HepG2 (cell line): ENCODE data around the gene EIF5. TPM values are rescaled to one million over a fixed set of nuclear protein-coding genes. Genes with fewer than 3 reads are reported as not detected.

Experiments used
- CBX2 ChIP-seq, 2 experiments: fragments of 200-600 bp in 1 of 2; sonication (generic); formaldehyde crosslinking in 1 of 2; IDR thresholded peaks; 2 replicates each; pipeline versions ENCODE4 v1.7.0 to v1.8.1; 2018 to 2022; ENCODE audit warnings: low read depth in 2 of 2, low read length in 1 of 2, mild to moderate bottlenecking in 1 of 2, missing genetic modification reagents in 1 of 2
- CCDC6 ChIP-seq: sonication (generic); formaldehyde crosslinking; IDR thresholded peaks from 2 replicates; pipeline ENCODE4 v1.8.1; 2022; ENCODE audit warnings: mild to moderate bottlenecking, missing genetic modification reagents, moderate library complexity
- MEIS1 ChIP-seq: sonication (generic); formaldehyde crosslinking; IDR thresholded peaks from 2 replicates; pipeline ENCODE4 v1.9.0; 2021; ENCODE audit warnings: mild to moderate bottlenecking, missing genetic modification reagents, moderate library complexity, borderline replicate concordance
- NBN ChIP-seq: fragments of 450-650 bp; conservative IDR thresholded peaks from 2 replicates; pipeline ENCODE4 v1.6.1; 2017
- RAD51 ChIP-seq: fragments of 450-650 bp; IDR thresholded peaks from 2 replicates; pipeline ENCODE4 v1.6.1; 2016; ENCODE audit warnings: borderline replicate concordance
- ZBTB38 ChIP-seq: sonication (generic); formaldehyde crosslinking; IDR thresholded peaks from 2 replicates; pipeline ENCODE4 v1.5.1; 2020; ENCODE audit warnings: mild to moderate bottlenecking, missing genetic modification reagents
- ZNF124 ChIP-seq: sonication (generic); formaldehyde crosslinking; IDR thresholded peaks from 2 replicates; pipeline ENCODE4 v1.4.0; 2020; ENCODE audit warnings: missing genetic modification reagents
- ZNF383 ChIP-seq: sonication (generic); formaldehyde crosslinking; IDR thresholded peaks from 2 replicates; pipeline ENCODE4 v1.4.0; 2020; ENCODE audit warnings: missing genetic modification reagents, mild to moderate bottlenecking, borderline replicate concordance
- polyA plus RNA-seq, 8 experiments: library from polyadenylated mRNA; depleted of rRNA in 3 of 8; stranded (reverse) in 7 of 8; unstranded in 1 of 8; fragments of >200 nt; fragmentation: Illumina TruSeq in 4 of 8; extraction: Trizol in 4 of 8; gene quantifications; 2 replicates each; pipeline versions ENCODE4 v1.2.1 to v1.2.3, GENCODE V29; 2011 to 2016; ENCODE audit warnings: low read depth in 4 of 8, missing spikeins in 1 of 8, mixed read lengths in 1 of 8; ENCODE audit not compliant: insufficient read depth in 1 of 8
- total RNA-seq, 5 experiments: library from RNA; depleted of rRNA; stranded (reverse); fragments of >200 nt; fragmentation: Illumina TruSeq; extraction: Trizol; gene quantifications; 2 replicates each; pipeline ENCODE4 v1.2.3, GENCODE V29; 2016; ENCODE audit warnings: low read depth in 1 of 5
- TF ChIP-seq, protein P1 (sequence below): IDR thresholded peaks from 2 replicates; pipeline ENCODE4 v1.6.1; 2016; ENCODE audit warnings: low read depth, borderline replicate concordance
- TF ChIP-seq, protein P2 (sequence below): sonication (generic); formaldehyde crosslinking; IDR thresholded peaks from 2 replicates; pipeline ENCODE4 v1.8.1; 2023; ENCODE audit warnings: mild to moderate bottlenecking, missing genetic modification reagents
- TF ChIP-seq, protein P3 (sequence below): sonication (generic); formaldehyde crosslinking; IDR thresholded peaks from 2 replicates; pipeline ENCODE4 v1.4.0; 2020; ENCODE audit warnings: missing genetic modification reagents, borderline replicate concordance
- TF ChIP-seq, protein P4 (sequence below): sonication (generic); formaldehyde crosslinking; IDR thresholded peaks from 2 replicates; pipeline ENCODE4 v1.5.0; 2020; ENCODE audit warnings: missing genetic modification reagents, mild to moderate bottlenecking, borderline replicate concordance
- TF ChIP-seq, protein P5 (sequence below): IDR thresholded peaks from 2 replicates; pipeline ENCODE4 v1.6.1; 2016; ENCODE audit warnings: low read depth, missing genetic modification reagents, missing compliant biosample characterization
- TF ChIP-seq, protein P6 (sequence below): fragments of 450-650 bp; IDR thresholded peaks from 2 replicates; pipeline ENCODE4 v1.6.1; 2017; ENCODE audit warnings: mild to moderate bottlenecking

EIF5 gene
- total and polyA plus RNA-seq, 2 of the 13 experiments (the other 11 are each of a cell fraction or from before 2014, with no cell fraction given), result 189 to 281 TPM

DNA sequence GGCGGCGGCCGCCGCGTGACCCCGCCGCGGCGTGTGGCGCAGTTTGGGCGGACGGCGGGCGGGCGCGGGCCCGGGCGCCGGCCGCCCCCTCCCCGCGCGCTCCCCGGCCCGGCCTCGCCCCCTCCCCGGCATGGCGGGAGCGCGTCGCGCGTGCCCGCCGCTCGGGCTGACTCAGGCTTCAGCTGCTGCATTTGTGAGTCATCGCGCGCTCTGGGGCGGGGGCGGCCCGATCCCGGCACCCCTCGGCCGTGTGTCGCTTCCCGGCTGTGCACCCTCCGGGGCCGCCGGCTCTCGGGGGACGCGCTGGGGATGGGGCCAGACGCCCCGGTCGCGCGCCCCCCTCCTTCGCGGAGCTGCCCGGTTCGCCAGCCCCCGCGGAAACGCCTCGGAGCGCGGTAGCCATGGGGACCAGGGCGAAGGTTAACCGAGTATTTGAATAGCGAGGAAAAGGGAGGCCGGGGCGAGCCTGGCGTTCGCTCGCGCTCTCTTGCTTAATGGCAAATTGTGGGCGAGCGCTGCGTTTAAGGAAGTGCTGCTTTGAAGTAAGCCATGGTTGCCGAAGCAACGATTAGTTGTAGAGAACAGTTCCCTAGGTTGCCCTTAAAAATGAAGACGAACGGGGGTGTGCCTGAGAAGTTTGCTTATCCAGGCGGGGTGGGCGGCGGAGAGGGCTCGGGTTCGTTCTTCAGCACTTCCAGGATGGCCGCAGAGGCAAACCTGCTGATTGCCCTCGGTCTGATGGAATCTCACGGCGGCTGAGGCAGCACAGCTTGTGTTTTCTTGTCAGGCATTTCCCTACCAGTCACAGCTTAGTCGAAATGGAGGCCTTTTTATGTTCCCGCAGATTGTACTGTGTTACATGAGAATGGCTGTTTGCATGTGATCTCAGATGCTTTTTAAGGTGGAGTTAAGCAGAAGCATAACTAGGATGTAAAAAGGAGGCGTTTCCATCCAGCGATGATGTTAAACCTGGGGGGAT lies 896 bp downstream of the EIF5 start (continued):
- TF ChIP-seq, protein P1, sequence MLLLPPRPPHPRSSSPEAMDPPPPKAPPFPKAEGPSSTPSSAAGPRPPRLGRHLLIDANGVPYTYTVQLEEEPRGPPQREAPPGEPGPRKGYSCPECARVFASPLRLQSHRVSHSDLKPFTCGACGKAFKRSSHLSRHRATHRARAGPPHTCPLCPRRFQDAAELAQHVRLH (CRISPR knock-in tag), result no peak
- TF ChIP-seq, protein P2, sequence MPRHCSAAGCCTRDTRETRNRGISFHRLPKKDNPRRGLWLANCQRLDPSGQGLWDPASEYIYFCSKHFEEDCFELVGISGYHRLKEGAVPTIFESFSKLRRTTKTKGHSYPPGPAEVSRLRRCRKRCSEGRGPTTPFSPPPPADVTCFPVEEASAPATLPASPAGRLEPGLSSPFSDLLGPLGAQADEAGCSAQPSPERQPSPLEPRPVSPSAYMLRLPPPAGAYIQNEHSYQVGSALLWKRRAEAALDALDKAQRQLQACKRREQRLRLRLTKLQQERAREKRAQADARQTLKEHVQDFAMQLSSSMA, result no peak
- TF ChIP-seq, protein P3, sequence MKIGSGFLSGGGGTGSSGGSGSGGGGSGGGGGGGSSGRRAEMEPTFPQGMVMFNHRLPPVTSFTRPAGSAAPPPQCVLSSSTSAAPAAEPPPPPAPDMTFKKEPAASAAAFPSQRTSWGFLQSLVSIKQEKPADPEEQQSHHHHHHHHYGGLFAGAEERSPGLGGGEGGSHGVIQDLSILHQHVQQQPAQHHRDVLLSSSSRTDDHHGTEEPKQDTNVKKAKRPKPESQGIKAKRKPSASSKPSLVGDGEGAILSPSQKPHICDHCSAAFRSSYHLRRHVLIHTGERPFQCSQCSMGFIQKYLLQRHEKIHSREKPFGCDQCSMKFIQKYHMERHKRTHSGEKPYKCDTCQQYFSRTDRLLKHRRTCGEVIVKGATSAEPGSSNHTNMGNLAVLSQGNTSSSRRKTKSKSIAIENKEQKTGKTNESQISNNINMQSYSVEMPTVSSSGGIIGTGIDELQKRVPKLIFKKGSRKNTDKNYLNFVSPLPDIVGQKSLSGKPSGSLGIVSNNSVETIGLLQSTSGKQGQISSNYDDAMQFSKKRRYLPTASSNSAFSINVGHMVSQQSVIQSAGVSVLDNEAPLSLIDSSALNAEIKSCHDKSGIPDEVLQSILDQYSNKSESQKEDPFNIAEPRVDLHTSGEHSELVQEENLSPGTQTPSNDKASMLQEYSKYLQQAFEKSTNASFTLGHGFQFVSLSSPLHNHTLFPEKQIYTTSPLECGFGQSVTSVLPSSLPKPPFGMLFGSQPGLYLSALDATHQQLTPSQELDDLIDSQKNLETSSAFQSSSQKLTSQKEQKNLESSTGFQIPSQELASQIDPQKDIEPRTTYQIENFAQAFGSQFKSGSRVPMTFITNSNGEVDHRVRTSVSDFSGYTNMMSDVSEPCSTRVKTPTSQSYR (CRISPR knock-in tag), result no peak
- TF ChIP-seq ZBTB38 (no peak), RAD51 (no peak), CCDC6 (CRISPR knock-in tag) (no peak), ZNF383 (CRISPR knock-in tag) (no peak), MEIS1 (no peak), ZNF124 (CRISPR knock-in tag) (no peak), CBX2 (IDR thresholded peaks at IDR 0.05; ENCODE audit: low read depth, low read length) (no peak), CBX2 (CRISPR knock-in tag; IDR thresholded peaks at IDR 0.05; ENCODE audit: low read depth) (no peak), NBN (no peak)
- TF ChIP-seq, protein P4, sequence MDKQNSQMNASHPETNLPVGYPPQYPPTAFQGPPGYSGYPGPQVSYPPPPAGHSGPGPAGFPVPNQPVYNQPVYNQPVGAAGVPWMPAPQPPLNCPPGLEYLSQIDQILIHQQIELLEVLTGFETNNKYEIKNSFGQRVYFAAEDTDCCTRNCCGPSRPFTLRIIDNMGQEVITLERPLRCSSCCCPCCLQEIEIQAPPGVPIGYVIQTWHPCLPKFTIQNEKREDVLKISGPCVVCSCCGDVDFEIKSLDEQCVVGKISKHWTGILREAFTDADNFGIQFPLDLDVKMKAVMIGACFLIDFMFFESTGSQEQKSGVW (CRISPR knock-in tag), result no peak
- TF ChIP-seq, protein P5, sequence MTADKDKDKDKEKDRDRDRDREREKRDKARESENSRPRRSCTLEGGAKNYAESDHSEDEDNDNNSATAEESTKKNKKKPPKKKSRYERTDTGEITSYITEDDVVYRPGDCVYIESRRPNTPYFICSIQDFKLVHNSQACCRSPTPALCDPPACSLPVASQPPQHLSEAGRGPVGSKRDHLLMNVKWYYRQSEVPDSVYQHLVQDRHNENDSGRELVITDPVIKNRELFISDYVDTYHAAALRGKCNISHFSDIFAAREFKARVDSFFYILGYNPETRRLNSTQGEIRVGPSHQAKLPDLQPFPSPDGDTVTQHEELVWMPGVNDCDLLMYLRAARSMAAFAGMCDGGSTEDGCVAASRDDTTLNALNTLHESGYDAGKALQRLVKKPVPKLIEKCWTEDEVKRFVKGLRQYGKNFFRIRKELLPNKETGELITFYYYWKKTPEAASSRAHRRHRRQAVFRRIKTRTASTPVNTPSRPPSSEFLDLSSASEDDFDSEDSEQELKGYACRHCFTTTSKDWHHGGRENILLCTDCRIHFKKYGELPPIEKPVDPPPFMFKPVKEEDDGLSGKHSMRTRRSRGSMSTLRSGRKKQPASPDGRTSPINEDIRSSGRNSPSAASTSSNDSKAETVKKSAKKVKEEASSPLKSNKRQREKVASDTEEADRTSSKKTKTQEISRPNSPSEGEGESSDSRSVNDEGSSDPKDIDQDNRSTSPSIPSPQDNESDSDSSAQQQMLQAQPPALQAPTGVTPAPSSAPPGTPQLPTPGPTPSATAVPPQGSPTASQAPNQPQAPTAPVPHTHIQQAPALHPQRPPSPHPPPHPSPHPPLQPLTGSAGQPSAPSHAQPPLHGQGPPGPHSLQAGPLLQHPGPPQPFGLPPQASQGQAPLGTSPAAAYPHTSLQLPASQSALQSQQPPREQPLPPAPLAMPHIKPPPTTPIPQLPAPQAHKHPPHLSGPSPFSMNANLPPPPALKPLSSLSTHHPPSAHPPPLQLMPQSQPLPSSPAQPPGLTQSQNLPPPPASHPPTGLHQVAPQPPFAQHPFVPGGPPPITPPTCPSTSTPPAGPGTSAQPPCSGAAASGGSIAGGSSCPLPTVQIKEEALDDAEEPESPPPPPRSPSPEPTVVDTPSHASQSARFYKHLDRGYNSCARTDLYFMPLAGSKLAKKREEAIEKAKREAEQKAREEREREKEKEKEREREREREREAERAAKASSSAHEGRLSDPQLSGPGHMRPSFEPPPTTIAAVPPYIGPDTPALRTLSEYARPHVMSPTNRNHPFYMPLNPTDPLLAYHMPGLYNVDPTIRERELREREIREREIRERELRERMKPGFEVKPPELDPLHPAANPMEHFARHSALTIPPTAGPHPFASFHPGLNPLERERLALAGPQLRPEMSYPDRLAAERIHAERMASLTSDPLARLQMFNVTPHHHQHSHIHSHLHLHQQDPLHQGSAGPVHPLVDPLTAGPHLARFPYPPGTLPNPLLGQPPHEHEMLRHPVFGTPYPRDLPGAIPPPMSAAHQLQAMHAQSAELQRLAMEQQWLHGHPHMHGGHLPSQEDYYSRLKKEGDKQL (CRISPR knock-in tag), result no peak
- TF ChIP-seq, protein P6, sequence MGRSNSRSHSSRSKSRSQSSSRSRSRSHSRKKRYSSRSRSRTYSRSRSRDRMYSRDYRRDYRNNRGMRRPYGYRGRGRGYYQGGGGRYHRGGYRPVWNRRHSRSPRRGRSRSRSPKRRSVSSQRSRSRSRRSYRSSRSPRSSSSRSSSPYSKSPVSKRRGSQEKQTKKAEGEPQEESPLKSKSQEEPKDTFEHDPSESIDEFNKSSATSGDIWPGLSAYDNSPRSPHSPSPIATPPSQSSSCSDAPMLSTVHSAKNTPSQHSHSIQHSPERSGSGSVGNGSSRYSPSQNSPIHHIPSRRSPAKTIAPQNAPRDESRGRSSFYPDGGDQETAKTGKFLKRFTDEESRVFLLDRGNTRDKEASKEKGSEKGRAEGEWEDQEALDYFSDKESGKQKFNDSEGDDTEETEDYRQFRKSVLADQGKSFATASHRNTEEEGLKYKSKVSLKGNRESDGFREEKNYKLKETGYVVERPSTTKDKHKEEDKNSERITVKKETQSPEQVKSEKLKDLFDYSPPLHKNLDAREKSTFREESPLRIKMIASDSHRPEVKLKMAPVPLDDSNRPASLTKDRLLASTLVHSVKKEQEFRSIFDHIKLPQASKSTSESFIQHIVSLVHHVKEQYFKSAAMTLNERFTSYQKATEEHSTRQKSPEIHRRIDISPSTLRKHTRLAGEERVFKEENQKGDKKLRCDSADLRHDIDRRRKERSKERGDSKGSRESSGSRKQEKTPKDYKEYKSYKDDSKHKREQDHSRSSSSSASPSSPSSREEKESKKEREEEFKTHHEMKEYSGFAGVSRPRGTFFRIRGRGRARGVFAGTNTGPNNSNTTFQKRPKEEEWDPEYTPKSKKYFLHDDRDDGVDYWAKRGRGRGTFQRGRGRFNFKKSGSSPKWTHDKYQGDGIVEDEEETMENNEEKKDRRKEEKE, result no peak
